Measurements from ENCODE around the gene EBF4. TPM values are rescaled to one million over a fixed set of nuclear protein-coding genes. Genes with fewer than 3 reads are reported as not detected.

The EBF4 gene
- total RNA-seq, 4 donors from 2014 or later = 0.36 to 1.5 (median 1.1) TPM; not detected in 1

- intact Hi-C loops (cut with DNase I; ENCODE audit: low total_unique reads) = no loop called here
- DNase-seq = no peak
Observed at GRCh38 chr20:2797136-2797983, 104.8 kb downstream of the EBF4 start.

GRCh38 chr20:2798095-2798805 is 105.7 kb downstream of the EBF4 start:
- in situ Hi-C loops (cut with MboI; ENCODE audit: low sequenced_read_pairs in 4 of 4) = no loop called here
- no peak for DNase-seq
- Histone ChIP-seq H3K9me3 (peaks cover 0 to 7% (median 0%) of the 10 kb centered on the region in 3 donors), H3K27me3 (peaks cover 40 to 57% (median 48%) of the 10 kb centered on the region in 3 donors), H3K4me1 (peaks cover 0 to 6% of the 10 kb centered on the region in 2 donors), H3K4me3 (no peak overlapping the region), H3K27ac (no peak overlapping the region), H3K36me3 (no peaks in the 10 kb centered on the region)
- intact Hi-C loops (cut with DNase I; ENCODE audit: low total_unique reads) = no loop called here
- no peak for ATAC-seq
- TF ChIP-seq CTCF (IDR thresholded peaks at IDR 0.05 in 4 of 5, conservative IDR thresholded peaks at IDR 0.05 in 1 of 5) (no peak), POLR2A (IDR thresholded peaks at IDR 0.05) (no peak)

More at GRCh38 chr20:2797136-2797983, 104.8 kb downstream of the EBF4 start:
- no peak for ATAC-seq
- Histone ChIP-seq H3K36me3 (no peaks in the 10 kb centered on the region), H3K27ac (no peak overlapping the region), H3K9me3 (peaks cover 0 to 7% (median 0%) of the 10 kb centered on the region in 3 donors), H3K27me3 (peaks cover 40 to 56% (median 46%) of the 10 kb centered on the region in 3 donors), H3K4me1 (peaks cover 0 to 6% of the 10 kb centered on the region in 2 donors), H3K4me3 (no peak overlapping the region)
- TF ChIP-seq POLR2A (IDR thresholded peaks at IDR 0.05) (no peak), CTCF (IDR thresholded peaks at IDR 0.05 in 4 of 5, conservative IDR thresholded peaks at IDR 0.05 in 1 of 5) (no peak)
- in situ Hi-C loops (cut with MboI; ENCODE audit: low sequenced_read_pairs in 4 of 4) = no loop called here

GRCh38 chr20:2798814-2799213 is 106.2 kb downstream of the EBF4 start:
- no peak overlapping the region for H3K4me3 ChIP-seq
- H3K36me3 ChIP-seq = no peaks in the 10 kb centered on the region
- peaks cover 41 to 61% (median 53%) of the 10 kb centered on the region in 3 donors for H3K27me3 ChIP-seq
- DNase-seq (no peak), ATAC-seq (no peak)
- in situ Hi-C loops (cut with MboI; ENCODE audit: low sequenced_read_pairs in 4 of 4) (no loop called here), intact Hi-C loops (cut with DNase I; ENCODE audit: low total_unique reads) (no loop called here)
- H3K27ac ChIP-seq = no peak overlapping the region
- peaks cover 0 to 6% of the 10 kb centered on the region in 2 donors for H3K4me1 ChIP-seq
- TF ChIP-seq CTCF (IDR thresholded peaks at IDR 0.05 in 4 of 5, conservative IDR thresholded peaks at IDR 0.05 in 1 of 5) = no peak
- no peak for TF ChIP-seq POLR2A (IDR thresholded peaks at IDR 0.05)
- H3K9me3 ChIP-seq = peaks cover 0 to 7% (median 0%) of the 10 kb centered on the region in 3 donors

- no peaks in the 10 kb centered on the region for H3K36me3 ChIP-seq
- no peak for DNase-seq
- H3K27me3 ChIP-seq = peaks cover 44 to 63% (median 58%) of the 10 kb centered on the region in 3 donors
- H3K4me3 ChIP-seq = no peak overlapping the region
- H3K9me3 ChIP-seq = peaks cover 0 to 7% (median 0%) of the 10 kb centered on the region in 3 donors
- in situ Hi-C loops (cut with MboI; ENCODE audit: low sequenced_read_pairs in 4 of 4) = no loop called here
- H3K4me1 ChIP-seq = peaks cover 0 to 6% of the 10 kb centered on the region in 2 donors
- H3K27ac ChIP-seq = no peak overlapping the region
- ATAC-seq = no peak
- intact Hi-C loops (cut with DNase I; ENCODE audit: low total_unique reads) = no loop called here
- TF ChIP-seq CTCF (IDR thresholded peaks at IDR 0.05 in 4 of 5, conservative IDR thresholded peaks at IDR 0.05 in 1 of 5) (no peak), POLR2A (IDR thresholded peaks at IDR 0.05) (no peak)
Observed at GRCh38 chr20:2799271-2799670, 106.7 kb downstream of the EBF4 start.
